ENCODE data around the gene ATP5PB.
A peak's percentile ranks its signal among the peaks of the same experiment; 100 is the strongest.

The ATP5PB gene

DNA sequence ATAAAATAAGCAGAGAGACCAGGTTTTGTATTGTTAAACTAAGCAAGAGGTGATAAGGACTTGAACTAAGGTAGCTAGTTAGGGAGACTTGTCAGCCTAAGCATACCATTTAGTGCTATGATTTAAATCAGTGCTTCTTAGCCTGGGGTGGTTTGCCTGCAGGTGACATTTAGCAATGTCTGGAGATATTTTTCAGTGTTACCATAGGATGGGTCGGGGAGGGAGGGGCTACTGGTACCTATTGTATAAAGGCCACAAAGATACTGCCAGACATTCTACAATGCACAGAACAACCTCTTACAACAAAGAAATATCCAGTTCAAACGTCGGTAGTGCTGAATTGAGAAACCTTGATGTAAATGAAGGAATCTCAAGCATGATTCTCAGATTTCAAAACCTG lies 3.3 kb downstream of the ATP5PB start:
- H3K9me3 Mint-ChIP-seq, result no peaks in the 10 kb centered on the region
- DNase-seq (ENCODE audit: low spot score in 2 of 2) (no peak), ATAC-seq (replicated peaks; ENCODE audit: extremely low read depth, poor library complexity, severe bottlenecking) (no peak)
- no peaks in the 10 kb centered on the region for H3K27me3 Mint-ChIP-seq
- no peak overlapping the region for H3K4me3 Mint-ChIP-seq
- H3K27ac Mint-ChIP-seq (ENCODE audit: low read depth), result no peak overlapping the region
- peaks cover 60% of the 10 kb centered on the region for H3K36me3 Mint-ChIP-seq (ENCODE audit: insufficient read depth)
- peaks cover 76% of the 10 kb centered on the region for H3K4me1 Mint-ChIP-seq

GRCh38 chr1:111453706-111454105 lies 4.4 kb downstream of the ATP5PB start:
- peaks cover 63% of the 10 kb centered on the region for H3K36me3 Mint-ChIP-seq (ENCODE audit: insufficient read depth)
- H3K4me3 Mint-ChIP-seq, result no peak overlapping the region
- H3K27me3 Mint-ChIP-seq, result no peaks in the 10 kb centered on the region
- H3K27ac Mint-ChIP-seq (ENCODE audit: low read depth), result no peak overlapping the region
- H3K9me3 Mint-ChIP-seq, result no peaks in the 10 kb centered on the region
- peaks cover 73% of the 10 kb centered on the region for H3K4me1 Mint-ChIP-seq
- ATAC-seq (replicated peaks; ENCODE audit: extremely low read depth, poor library complexity, severe bottlenecking) (no peak), DNase-seq (ENCODE audit: low spot score in 2 of 2) (no peak)

DNA sequence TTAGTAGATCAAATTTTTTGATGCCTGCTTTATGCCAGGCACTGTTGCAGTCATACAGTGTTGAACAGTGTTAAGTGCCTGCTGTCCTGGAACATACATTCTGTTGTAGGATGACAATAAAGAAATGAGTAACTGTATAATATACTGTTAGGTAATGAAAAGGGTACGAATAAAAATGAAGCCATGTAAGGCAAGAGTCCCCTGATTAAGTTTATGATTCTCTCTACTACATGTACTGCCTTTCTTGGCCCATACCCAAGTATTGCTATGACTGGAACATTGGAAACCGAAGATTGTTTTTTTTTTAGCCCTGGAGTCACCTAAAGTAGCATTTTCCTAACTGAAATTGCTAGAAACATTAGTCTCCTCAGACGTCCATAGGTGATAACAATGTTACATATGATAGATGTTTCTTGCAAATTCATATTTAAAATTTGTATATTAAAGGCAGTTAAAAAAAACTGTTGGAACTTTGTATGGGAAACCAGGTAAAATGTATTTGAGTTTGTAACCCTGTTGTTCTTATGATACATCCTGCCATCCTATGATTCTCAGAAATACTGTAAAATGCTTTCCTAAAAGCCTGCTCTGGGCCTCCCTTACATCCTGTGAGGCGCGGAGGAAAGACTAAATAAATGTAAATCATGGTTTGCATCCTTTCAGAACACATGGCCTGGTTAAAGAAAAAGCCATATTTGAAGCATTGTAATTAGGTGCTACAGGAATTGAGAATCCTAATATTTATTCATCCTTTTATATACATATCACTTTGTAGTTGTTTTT lies 5.8 kb downstream of the ATP5PB start:
- DNase-seq (ENCODE audit: low spot score in 2 of 2) (no peak), ATAC-seq (replicated peaks; ENCODE audit: extremely low read depth, poor library complexity, severe bottlenecking) (no peak)
- no peaks in the 10 kb centered on the region for H3K9me3 Mint-ChIP-seq
- peaks cover 60% of the 10 kb centered on the region for H3K36me3 Mint-ChIP-seq (ENCODE audit: insufficient read depth)
- H3K4me3 Mint-ChIP-seq, result no peak overlapping the region
- H3K27ac Mint-ChIP-seq (ENCODE audit: low read depth), result peak overlapping the region; percentile 29
- H3K27me3 Mint-ChIP-seq, result no peaks in the 10 kb centered on the region
- peaks cover 60% of the 10 kb centered on the region for H3K4me1 Mint-ChIP-seq

DNA sequence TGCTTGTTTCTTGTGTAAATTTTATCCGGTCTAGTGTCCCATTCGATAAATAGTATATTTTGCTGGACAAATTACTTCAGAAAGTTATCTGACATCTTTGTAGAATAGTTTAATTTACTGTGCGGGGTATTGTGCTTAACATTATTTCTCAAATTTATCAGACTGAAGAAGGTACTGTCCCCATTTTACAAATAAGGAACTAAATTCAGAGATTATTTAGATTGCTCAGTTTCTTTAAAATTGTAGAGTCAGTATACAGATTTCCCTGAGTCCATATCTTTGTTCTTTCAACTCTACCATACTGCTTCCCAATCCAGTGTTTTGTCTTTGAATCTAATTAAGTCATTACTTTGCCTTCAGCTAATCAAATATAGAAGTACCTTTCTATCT lies 6.4 kb downstream of the ATP5PB start:
- H3K36me3 Mint-ChIP-seq (ENCODE audit: insufficient read depth), result peaks cover 61% of the 10 kb centered on the region
- no peak overlapping the region for H3K4me3 Mint-ChIP-seq
- peak overlapping the region; percentile 29 for H3K27ac Mint-ChIP-seq (ENCODE audit: low read depth)
- H3K4me1 Mint-ChIP-seq, result peaks cover 57% of the 10 kb centered on the region
- no peak for ATAC-seq (replicated peaks; ENCODE audit: extremely low read depth, poor library complexity, severe bottlenecking)
- DNase-seq (ENCODE audit: low spot score in 2 of 2), result no peak
- no peaks in the 10 kb centered on the region for H3K27me3 Mint-ChIP-seq
- no peaks in the 10 kb centered on the region for H3K9me3 Mint-ChIP-seq

GRCh38 chr1:111461765-111462164 lies 12.5 kb downstream of the ATP5PB start:
- ATAC-seq (replicated peaks; ENCODE audit: extremely low read depth, poor library complexity, severe bottlenecking) (no peak), DNase-seq (ENCODE audit: low spot score in 2 of 2) (no peak)
- H3K27me3 Mint-ChIP-seq, result no peaks in the 10 kb centered on the region
- peaks cover 45% of the 10 kb centered on the region for H3K36me3 Mint-ChIP-seq (ENCODE audit: insufficient read depth)
- peaks cover 30% of the 10 kb centered on the region for H3K4me1 Mint-ChIP-seq
- no peak overlapping the region for H3K27ac Mint-ChIP-seq (ENCODE audit: low read depth)
- H3K9me3 Mint-ChIP-seq, result no peaks in the 10 kb centered on the region
- H3K4me3 Mint-ChIP-seq, result no peak overlapping the region

- no peak overlapping the region for H3K27ac Mint-ChIP-seq (ENCODE audit: low read depth)
- peaks cover 25% of the 10 kb centered on the region for H3K4me1 Mint-ChIP-seq
- H3K9me3 Mint-ChIP-seq, result no peaks in the 10 kb centered on the region
- DNase-seq (ENCODE audit: low spot score in 2 of 2) (no peak), ATAC-seq (replicated peaks; ENCODE audit: extremely low read depth, poor library complexity, severe bottlenecking) (no peak)
- H3K36me3 Mint-ChIP-seq (ENCODE audit: insufficient read depth), result peaks cover 38% of the 10 kb centered on the region
- H3K27me3 Mint-ChIP-seq, result no peaks in the 10 kb centered on the region
- no peak overlapping the region for H3K4me3 Mint-ChIP-seq
These were observed 13.2 kb downstream of the ATP5PB start for GRCh38 chr1:111462370-111463028.

- Mint-ChIP-seq H3K36me3 (ENCODE audit: insufficient read depth) (peaks cover 33% of the 10 kb centered on the region), H3K4me3 (no peak overlapping the region), H3K27ac (ENCODE audit: low read depth) (peak overlapping the region; percentile 40), H3K27me3 (no peaks in the 10 kb centered on the region), H3K9me3 (no peaks in the 10 kb centered on the region), H3K4me1 (peaks cover 23% of the 10 kb centered on the region)
- DNase-seq (ENCODE audit: low spot score in 2 of 2) (no peak), ATAC-seq (replicated peaks; ENCODE audit: extremely low read depth, poor library complexity, severe bottlenecking) (no peak)
These were observed 13.9 kb downstream of the ATP5PB start for GRCh38 chr1:111463029-111463683.

GRCh38 chr1:111465754-111466153 lies 16.5 kb downstream of the ATP5PB start:
- ATAC-seq (replicated peaks; ENCODE audit: extremely low read depth, poor library complexity, severe bottlenecking), result no peak
- no peak overlapping the region for H3K4me3 Mint-ChIP-seq
- H3K27me3 Mint-ChIP-seq, result no peaks in the 10 kb centered on the region
- no peak for DNase-seq (ENCODE audit: low spot score in 2 of 2)
- peaks cover 19% of the 10 kb centered on the region for H3K4me1 Mint-ChIP-seq
- H3K36me3 Mint-ChIP-seq (ENCODE audit: insufficient read depth), result peaks cover 16% of the 10 kb centered on the region
- H3K27ac Mint-ChIP-seq (ENCODE audit: low read depth), result peak overlapping the region; percentile 2
- H3K9me3 Mint-ChIP-seq, result no peaks in the 10 kb centered on the region

DNA sequence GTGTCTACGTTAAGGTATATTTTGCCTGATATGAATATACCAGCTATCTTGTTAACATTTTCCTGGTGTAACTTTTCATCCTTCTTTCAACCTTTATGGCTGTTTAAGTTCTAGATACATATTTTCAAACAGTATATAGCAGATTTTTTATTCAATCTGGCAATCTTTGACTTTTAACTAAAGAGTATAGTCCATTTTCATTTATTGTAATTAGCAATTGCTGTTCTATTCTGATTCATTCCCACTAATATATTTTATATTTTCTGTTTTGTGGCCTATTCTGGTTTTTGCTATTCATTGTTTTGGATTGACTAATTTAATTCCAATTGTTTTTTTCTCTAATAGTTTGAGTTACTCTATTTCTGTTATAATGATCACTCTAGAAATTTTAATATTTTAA lies 17.2 kb downstream of the ATP5PB start:
- ATAC-seq (replicated peaks; ENCODE audit: extremely low read depth, poor library complexity, severe bottlenecking) (no peak), DNase-seq (ENCODE audit: low spot score in 2 of 2) (no peak)
- H3K36me3 Mint-ChIP-seq (ENCODE audit: insufficient read depth), result peaks cover 11% of the 10 kb centered on the region
- no peaks in the 10 kb centered on the region for H3K9me3 Mint-ChIP-seq
- H3K4me1 Mint-ChIP-seq, result peaks cover 19% of the 10 kb centered on the region
- no peak overlapping the region for H3K27ac Mint-ChIP-seq (ENCODE audit: low read depth)
- no peak overlapping the region for H3K4me3 Mint-ChIP-seq
- H3K27me3 Mint-ChIP-seq, result no peaks in the 10 kb centered on the region

- ATAC-seq (replicated peaks; ENCODE audit: extremely low read depth, poor library complexity, severe bottlenecking), result no peak
- no peak for DNase-seq (ENCODE audit: low spot score in 2 of 2)
- no peaks in the 10 kb centered on the region for H3K9me3 Mint-ChIP-seq
- no peaks in the 10 kb centered on the region for H3K27me3 Mint-ChIP-seq
- peaks cover 1% of the 10 kb centered on the region for H3K36me3 Mint-ChIP-seq (ENCODE audit: insufficient read depth)
- H3K27ac Mint-ChIP-seq (ENCODE audit: low read depth), result no peak overlapping the region
- H3K4me1 Mint-ChIP-seq, result peaks cover 18% of the 10 kb centered on the region
- no peak overlapping the region for H3K4me3 Mint-ChIP-seq
These were observed 18.8 kb downstream of the ATP5PB start for GRCh38 chr1:111467865-111468716.

- Mint-ChIP-seq H3K27me3 (no peaks in the 10 kb centered on the region), H3K4me3 (no peak overlapping the region), H3K9me3 (no peaks in the 10 kb centered on the region), H3K27ac (ENCODE audit: low read depth) (no peak overlapping the region), H3K4me1 (peaks cover 13% of the 10 kb centered on the region), H3K36me3 (ENCODE audit: insufficient read depth) (no peaks in the 10 kb centered on the region)
- DNase-seq (ENCODE audit: low spot score in 2 of 2) (no peak), ATAC-seq (replicated peaks; ENCODE audit: extremely low read depth, poor library complexity, severe bottlenecking) (no peak)
These were observed 19.4 kb downstream of the ATP5PB start for GRCh38 chr1:111468717-111469100.

- Mint-ChIP-seq H3K4me1 (peaks cover 8% of the 10 kb centered on the region), H3K27me3 (no peaks in the 10 kb centered on the region), H3K27ac (ENCODE audit: low read depth) (no peak overlapping the region), H3K4me3 (no peak overlapping the region), H3K9me3 (no peaks in the 10 kb centered on the region), H3K36me3 (ENCODE audit: insufficient read depth) (peaks cover 3% of the 10 kb centered on the region)
- ATAC-seq (replicated peaks; ENCODE audit: extremely low read depth, poor library complexity, severe bottlenecking), result no peak
- DNase-seq (ENCODE audit: low spot score in 2 of 2), result no peak
These were observed 20.3 kb downstream of the ATP5PB start for GRCh38 chr1:111469539-111469938.

Data from central memory CD8-positive, alpha-beta T cell (primary cell).